Endothelial cell (in vitro differentiated cells): Measurements from ENCODE around the gene DLGAP1. TPM values are rescaled to one million over a fixed set of nuclear protein-coding genes. Genes with fewer than 3 reads are reported as not detected.

Experiments used
- DNase-seq: peaks from one replicate; pipeline ENCODE4 v3.0.0; 2021; ENCODE audit warnings: low spot score
- H3K27ac Mint-ChIP-seq: one replicate; pipeline ENCODE4 v1.8.0; 2021; ENCODE audit warnings: mixed read lengths, inconsistent platforms; ENCODE audit not compliant: unreplicated experiment
- H3K27me3 Mint-ChIP-seq: one replicate; pipeline ENCODE4 v1.8.0; 2021; ENCODE audit warnings: mild to moderate bottlenecking, moderate library complexity, mixed read lengths, inconsistent platforms; ENCODE audit not compliant: unreplicated experiment
- H3K36me3 Mint-ChIP-seq: one replicate; pipeline ENCODE4 v1.8.0; 2021; ENCODE audit warnings: mild to moderate bottlenecking, low read depth, mixed read lengths, inconsistent platforms; ENCODE audit not compliant: unreplicated experiment
- H3K4me1 Mint-ChIP-seq: one replicate; pipeline ENCODE4 v1.8.0; 2021; ENCODE audit warnings: mild to moderate bottlenecking, mixed read lengths, inconsistent platforms; ENCODE audit not compliant: unreplicated experiment
- H3K4me3 Mint-ChIP-seq: one replicate; pipeline ENCODE4 v1.8.0; 2021; ENCODE audit warnings: mild to moderate bottlenecking, mixed read lengths, inconsistent platforms; ENCODE audit not compliant: unreplicated experiment
- H3K9me3 Mint-ChIP-seq: one replicate; pipeline ENCODE4 v1.8.0; 2021; ENCODE audit warnings: mixed read lengths, inconsistent platforms; ENCODE audit not compliant: unreplicated experiment
- CTCF ChIP-seq: fragments of 200-600 bp; sonication (generic); IDR thresholded peaks from one replicate; pipeline ENCODE4 v1.5.0; 2021; ENCODE audit warnings: antibody characterized with exemption; ENCODE audit not compliant: unreplicated experiment
- total RNA-seq: library from RNA; stranded (reverse); fragmentation: NEBNext Ultra II Directional; extraction: Animal tissue kit (Norgen Biotek cat#: 25700); gene quantifications from one replicate; pipeline ENCODE4 v1.2.1, GENCODE V29; 2021; ENCODE audit not compliant: unreplicated experiment

DLGAP1 gene
- total RNA-seq, 1 donor from 2014 or later: 1.8 TPM

- H3K36me3 Mint-ChIP-seq: no peaks in the 10 kb centered on the region
- TF ChIP-seq CTCF: no peak
- no peaks in the 10 kb centered on the region for H3K9me3 Mint-ChIP-seq
- no peak overlapping the region for H3K4me3 Mint-ChIP-seq
- DNase-seq: no peak
- no peaks in the 10 kb centered on the region for H3K4me1 Mint-ChIP-seq
- H3K27ac Mint-ChIP-seq: no peak overlapping the region
- H3K27me3 Mint-ChIP-seq: peaks cover 3% of the 10 kb centered on the region
Measured at GRCh38 chr18:3919396-3920061, 535.6 kb downstream of the DLGAP1 start.

- DNase-seq: no peak
- no peaks in the 10 kb centered on the region for H3K9me3 Mint-ChIP-seq
- peaks cover 3% of the 10 kb centered on the region for H3K27me3 Mint-ChIP-seq
- no peak for TF ChIP-seq CTCF
- H3K4me3 Mint-ChIP-seq: no peak overlapping the region
- no peaks in the 10 kb centered on the region for H3K4me1 Mint-ChIP-seq
- H3K27ac Mint-ChIP-seq: no peak overlapping the region
- no peaks in the 10 kb centered on the region for H3K36me3 Mint-ChIP-seq
Measured at GRCh38 chr18:3916082-3916481, 539.0 kb downstream of the DLGAP1 start.

GRCh38 chr18:3914833-3915610 is 540.1 kb downstream of the DLGAP1 start:
- no peak overlapping the region for H3K4me3 Mint-ChIP-seq
- TF ChIP-seq CTCF: no peak
- H3K9me3 Mint-ChIP-seq: no peaks in the 10 kb centered on the region
- H3K27ac Mint-ChIP-seq: no peak overlapping the region
- DNase-seq: no peak
- H3K36me3 Mint-ChIP-seq: no peaks in the 10 kb centered on the region
- H3K4me1 Mint-ChIP-seq: no peaks in the 10 kb centered on the region
- peaks cover 3% of the 10 kb centered on the region for H3K27me3 Mint-ChIP-seq

- Mint-ChIP-seq H3K27me3 (peaks cover 3% of the 10 kb centered on the region), H3K9me3 (no peaks in the 10 kb centered on the region), H3K27ac (no peak overlapping the region), H3K36me3 (no peaks in the 10 kb centered on the region), H3K4me1 (no peaks in the 10 kb centered on the region), H3K4me3 (no peak overlapping the region)
- TF ChIP-seq CTCF: no peak
- DNase-seq: no peak
Measured at GRCh38 chr18:3914109-3914508, 541.0 kb downstream of the DLGAP1 start.

- Mint-ChIP-seq H3K9me3 (no peaks in the 10 kb centered on the region), H3K27ac (no peak overlapping the region), H3K36me3 (no peaks in the 10 kb centered on the region), H3K4me1 (no peaks in the 10 kb centered on the region), H3K27me3 (no peaks in the 10 kb centered on the region), H3K4me3 (no peak overlapping the region)
- no peak for TF ChIP-seq CTCF
- no peak for DNase-seq
Measured at GRCh38 chr18:3912705-3913104, 542.4 kb downstream of the DLGAP1 start.
